ENCODE results near the gene PGAP6. TPM values are rescaled to one million over a fixed set of nuclear protein-coding genes. Genes with fewer than 3 reads are reported as not detected.

PGAP6 gene
- total and polyA plus RNA-seq, 2 of the 8 experiments (the other 6 are each of a cell fraction or from before 2014, with no cell fraction given), result 86.8 to 364 TPM

- Histone ChIP-seq H3K14ac (ENCODE audit: insufficient read length) (no peak overlapping the region), H3K4me3 (ENCODE audit: extremely low read depth in 1 of 4, insufficient read depth in 2 of 4, low read depth in 3 of 4, low read length in 4 of 4) (no peak overlapping the region), H3K23ac (ENCODE audit: insufficient read length) (no peak overlapping the region), H2BK5ac (ENCODE audit: low read depth, low read length) (no peak overlapping the region), H4K20me1 (replicated peaks in 1 of 2; ENCODE audit: control insufficient read depth in 1 of 2, insufficient read depth in 2 of 2, low read length in 2 of 2) (peaks cover 18 to 45% of the 10 kb centered on the region in 2 experiments), H2BK12ac (ENCODE audit: low read depth, low read length) (no peak overlapping the region), H3K27ac (ENCODE audit: low read depth, low read length) (no peak overlapping the region), H2AFZ (ENCODE audit: low read length) (no peak overlapping the region), H4K8ac (ENCODE audit: extremely low read depth, insufficient read depth, low read length) (no peak overlapping the region; the same call in none of the 2 replicates), H3K79me1 (ENCODE audit: low read depth, low read length) (peaks cover 4% of the 10 kb centered on the region; the same call in 1 of the 2 replicates), H2BK20ac (ENCODE audit: low read length) (no peak overlapping the region), H4K5ac (ENCODE audit: insufficient read length, low read depth, low read length) (no peak overlapping the region), H3K4me2 (ENCODE audit: insufficient read depth in 1 of 2, low read depth in 2 of 2, low read length in 2 of 2) (no peak overlapping the region), H3K9ac (replicated peaks in 1 of 4; ENCODE audit: extremely low read depth in 1 of 4, low read depth in 3 of 4, low read length in 3 of 4) (no peak overlapping the region), H3K79me2 (ENCODE audit: control insufficient read depth in 1 of 2, insufficient read depth in 2 of 2, low read length in 2 of 2) (peaks cover 0 to 24% of the 10 kb centered on the region in 2 experiments; a peak in 2 of 4 replicates), H3K9me3 (ENCODE audit: insufficient read depth in 2 of 2, low read depth in 1 of 2, low read length in 1 of 2) (no peaks in the 10 kb centered on the region), H3K27me3 (replicated peaks in 1 of 4; ENCODE audit: control insufficient read depth in 3 of 4, extremely low read depth in 1 of 4, insufficient read depth in 3 of 4, low read length in 3 of 4) (no peaks in the 10 kb centered on the region), H2AK5ac (ENCODE audit: low read depth, low read length) (no peak overlapping the region), H3K4me1 (replicated peaks in 1 of 4; ENCODE audit: control insufficient read depth in 3 of 4, insufficient read depth in 4 of 4, low read length in 3 of 4) (peaks cover 5 to 19% (median 11%) of the 10 kb centered on the region in 4 experiments), H2BK120ac (replicated peaks; ENCODE audit: low read depth, low read length) (no peak overlapping the region), H3K4ac (replicated peaks; ENCODE audit: insufficient read length, low read depth, low read length) (no peak overlapping the region), H3K56ac (replicated peaks; ENCODE audit: insufficient read length, low read depth, low read length) (no peak overlapping the region), H2BK15ac (ENCODE audit: low read length) (no peak overlapping the region), H3K18ac (ENCODE audit: extremely low read depth, low read length) (no peak overlapping the region), H4K91ac (replicated peaks; ENCODE audit: insufficient read length, low read length) (no peak overlapping the region), H3K23me2 (ENCODE audit: low read depth, low read length) (peaks cover 2% of the 10 kb centered on the region; the same call in 1 of the 2 replicates), H3K36me3 (ENCODE audit: control insufficient read depth in 2 of 4, insufficient read depth in 4 of 4, low read length in 3 of 4) (peaks cover 21 to 57% (median 29%) of the 10 kb centered on the region in 4 experiments)
- CTCF ChIA-PET (ENCODE audit: partially characterized antibody), result interaction anchor here (0.8 to 1.6 kb wide), 4 partner anchors 26 to 171 kb away, joined by 3 to 4 read pairs (median 3); partner anchors contain the start of gene DECR2
- 96% methylated on average over 44 of the region's 44 CpGs; no CpG with 5 or more reads in 1 of the 2 experiments for WGBS, 2 experiments (ENCODE audit: extremely low coverage in 1 of 2, insufficient coverage in 1 of 2, insufficient read length in 1 of 2, insufficient replicate concordance in 2 of 2, low coverage in 1 of 2, low lambda C conversion rate in 2 of 2, missing lambda C conversion rate in 1 of 2)
- POLR2A ChIA-PET (ENCODE audit: partially characterized antibody), result interaction anchor here (1.0 kb wide), 1 partner anchor 22 kb away, joined by 3 read pairs; no protein-coding TSS in a partner anchor
- FAIRE-seq, result no peak
- no peak for DNase-seq (ENCODE audit: low read depth in 1 of 2, low spot score in 2 of 2)
- TF ChIP-seq SP1 (IDR thresholded peaks at IDR 0.05; ENCODE audit: low read depth, low read length), result no peak
- TF ChIP-seq ZNF274 (IDR thresholded peaks at IDR 0.05; ENCODE audit: borderline replicate concordance, extremely low read depth, low read length), result no peak
- TF ChIP-seq RNF2 (IDR thresholded peaks at IDR 0.05; ENCODE audit: borderline replicate concordance, low read depth, low read length, missing control alignments, poor library complexity, severe bottlenecking), result no peak
- no peak for TF ChIP-seq BACH1 (IDR thresholded peaks at IDR 0.05; ENCODE audit: low read length)
- no peak for TF ChIP-seq E2F6 (IDR thresholded peaks at IDR 0.05)
- no peak for TF ChIP-seq NRF1 (IDR thresholded peaks at IDR 0.05; ENCODE audit: low read depth, low read length)
- TF ChIP-seq SP4 (IDR thresholded peaks at IDR 0.05; ENCODE audit: low read length), result no peak
- TF ChIP-seq BCL11A (IDR thresholded peaks at IDR 0.05; ENCODE audit: low read depth in 2 of 2, low read length in 2 of 2), result no peak
- no peak for TF ChIP-seq MAFK (IDR thresholded peaks at IDR 0.05; ENCODE audit: low read depth, low read length)
- TF ChIP-seq SUZ12 (IDR thresholded peaks at IDR 0.05; ENCODE audit: low read length), result no peak
- TF ChIP-seq POU5F1 (IDR thresholded peaks at IDR 0.05; ENCODE audit: low read depth, low read length), result no peak
Observed at GRCh38 chr16:375927-376816, 5.6 kb downstream of the PGAP6 start.

Measured in H1 (cell line).